GM18505 (cell line): ENCODE measurements around the gene TRAF3IP1.

ENCODE experiments used
- ATAC-seq: cut with Tn5 transposase; IDR thresholded peaks from one replicate; pipeline ENCODE4 v1.9.1; 2021; ENCODE audit not compliant: unreplicated experiment
- POLR2A ChIP-seq: IDR thresholded peaks from 4 replicates; pipeline ENCODE4 v1.6.1; 2011; ENCODE audit warnings: borderline replicate concordance; ENCODE audit not compliant: insufficient read depth, insufficient read length; ENCODE audit errors: extremely low read depth

The TRAF3IP1 gene

DNA sequence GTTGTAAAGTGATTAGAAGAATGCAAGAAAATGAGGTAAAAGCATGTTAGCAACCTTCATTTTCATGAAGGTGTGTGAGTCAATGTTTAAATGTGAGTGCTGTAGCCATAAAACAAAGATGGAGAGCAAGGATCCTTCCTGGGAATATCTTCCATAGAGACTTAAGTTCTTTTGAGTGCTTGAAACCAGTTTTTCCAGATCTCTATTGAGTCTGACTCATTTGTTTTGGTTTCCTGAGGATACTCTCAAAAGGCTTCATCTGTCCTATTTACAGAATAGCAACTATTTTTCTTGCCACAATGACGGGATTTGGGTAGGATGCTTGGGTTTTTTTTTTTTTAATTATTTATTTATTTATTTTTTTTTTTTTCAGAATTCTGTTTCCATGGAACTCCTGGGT, 60.5 kb downstream of the TRAF3IP1 start:
- no peak for TF ChIP-seq POLR2A
- no peak for ATAC-seq

GRCh38 chr2:238381341-238382115, 61.2 kb downstream of the TRAF3IP1 start:
- no peak for TF ChIP-seq POLR2A
- no peak for ATAC-seq

DNA sequence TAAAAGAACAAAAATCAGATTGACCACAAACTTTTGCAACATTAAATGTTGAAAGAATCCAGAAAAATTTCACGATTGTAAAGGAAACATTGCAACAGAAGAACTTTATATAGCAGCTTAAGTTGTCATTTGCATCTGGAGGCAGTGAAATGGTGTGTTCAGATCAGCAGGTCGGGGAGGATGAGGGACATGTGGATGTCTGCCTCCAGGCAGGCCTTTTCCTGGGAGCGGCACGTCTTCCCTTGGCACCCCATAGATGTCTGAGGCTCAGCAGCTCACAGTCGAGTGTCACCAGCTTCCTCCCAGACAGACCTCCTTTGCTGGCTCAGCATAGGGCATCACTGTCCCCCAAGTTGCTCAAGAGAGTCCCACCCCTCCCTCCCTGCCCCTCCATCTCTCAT, 62.1 kb downstream of the TRAF3IP1 start:
- TF ChIP-seq POLR2A: no peak
- ATAC-seq: no peak

DNA sequence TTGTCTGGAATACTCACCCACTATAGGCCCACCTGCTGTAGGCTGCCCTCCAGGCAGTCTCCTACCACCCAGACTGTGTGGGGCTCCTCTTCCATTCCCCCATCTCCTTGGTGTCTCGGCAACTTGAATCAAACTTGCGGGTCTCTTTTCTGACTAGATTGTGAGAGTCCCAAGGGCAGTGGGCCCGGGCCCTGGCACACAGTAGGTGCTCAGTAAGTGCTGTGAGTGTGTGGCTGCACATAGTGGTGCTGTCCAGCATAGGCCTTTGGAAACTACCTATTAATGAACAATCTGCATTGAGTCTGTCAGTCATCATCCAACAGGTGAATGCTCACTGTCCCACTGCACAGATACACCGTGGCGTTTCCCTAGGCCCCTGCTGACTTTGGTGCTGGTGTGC, 62.8 kb downstream of the TRAF3IP1 start:
- TF ChIP-seq POLR2A: no peak
- ATAC-seq: no peak

DNA sequence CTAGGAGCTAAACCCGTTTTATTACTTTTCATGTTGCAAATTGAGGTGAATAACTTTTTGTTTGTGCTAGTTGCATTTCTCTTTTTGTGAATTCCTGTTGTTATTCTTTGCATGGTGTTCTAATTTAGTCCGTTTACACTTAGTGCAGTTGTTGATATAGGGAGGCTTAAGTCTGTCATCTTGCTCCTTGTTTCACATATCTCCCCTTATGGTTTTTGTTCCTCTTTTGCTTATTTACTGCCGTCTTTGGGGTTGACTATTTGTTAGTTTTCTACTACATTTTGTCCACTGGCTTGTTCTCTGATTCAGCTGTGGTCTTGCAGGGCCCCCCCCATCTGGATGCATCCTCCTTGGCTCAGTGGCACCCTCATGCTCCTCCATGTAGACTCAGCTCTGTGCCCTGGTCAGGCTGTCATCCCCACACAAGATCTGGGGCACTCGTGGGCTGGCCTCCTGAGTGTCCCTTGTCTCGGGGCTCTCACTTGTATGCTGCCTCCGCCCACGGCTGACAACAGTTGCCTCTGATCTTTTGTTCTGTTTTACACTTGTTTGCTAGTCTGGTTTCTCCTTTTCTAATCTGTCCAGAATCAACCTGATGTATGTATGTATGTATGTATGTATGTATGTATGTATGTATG, 63.5 kb downstream of the TRAF3IP1 start:
- ATAC-seq: no peak

GRCh38 chr2:238387332-238387731, 67.0 kb downstream of the TRAF3IP1 start:
- TF ChIP-seq POLR2A: no peak
- ATAC-seq: no peak

More for the DNA sequence above, 63.5 kb downstream of the TRAF3IP1 start:
- TF ChIP-seq POLR2A: no peak

DNA sequence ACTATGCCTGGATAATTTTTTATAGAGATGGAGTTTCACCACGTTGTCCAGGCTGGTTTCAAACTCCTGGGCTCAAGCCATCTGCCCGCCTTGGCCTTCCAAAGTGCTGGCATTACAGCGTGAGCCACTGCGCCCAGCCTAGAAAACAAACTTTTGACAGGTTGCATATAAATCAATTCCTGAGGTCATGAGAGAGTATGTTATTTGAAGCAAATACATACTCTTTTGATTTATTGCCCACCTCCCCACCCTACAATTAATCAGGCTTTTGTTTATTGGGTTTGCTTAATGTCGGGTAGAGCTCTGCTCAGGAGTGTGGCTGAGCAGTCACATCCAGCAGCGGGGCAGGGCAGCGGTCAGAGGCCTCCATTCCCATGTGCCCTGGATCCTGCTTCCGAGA, 68.5 kb downstream of the TRAF3IP1 start:
- no peak for TF ChIP-seq POLR2A
- ATAC-seq: no peak

DNA sequence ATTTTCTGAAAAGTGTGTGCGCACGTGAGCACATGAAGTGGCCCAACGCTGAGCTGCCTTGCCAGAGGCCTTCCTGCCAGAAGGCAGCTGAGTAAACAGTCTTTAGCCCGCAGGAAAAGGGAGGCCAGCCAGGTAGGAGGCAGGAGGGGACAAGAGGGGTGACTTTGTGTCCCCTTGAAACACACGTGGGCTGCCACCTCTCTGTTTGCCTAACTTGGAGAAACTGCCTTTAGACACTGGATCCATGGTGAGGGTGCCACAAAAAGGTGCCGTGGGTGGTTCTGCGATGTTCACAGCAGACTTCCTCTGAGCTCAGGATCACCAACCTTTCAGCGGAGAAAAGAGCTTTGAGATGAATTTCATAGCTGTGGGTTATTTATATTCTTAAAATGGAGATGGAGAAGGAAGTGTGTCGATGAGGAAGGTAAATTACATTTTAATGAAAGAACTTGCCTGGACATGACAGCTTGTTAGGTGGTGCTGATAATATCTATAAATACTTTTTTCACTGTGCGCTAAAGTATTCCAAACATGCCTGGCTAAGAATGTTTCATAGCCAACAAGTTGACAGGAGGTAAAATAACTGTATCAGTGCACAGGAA, 69.8 kb downstream of the TRAF3IP1 start:
- ATAC-seq: no peak
- no peak for TF ChIP-seq POLR2A

GRCh38 chr2:238391042-238391689, 70.8 kb downstream of the TRAF3IP1 start:
- no peak for ATAC-seq
- TF ChIP-seq POLR2A: no peak

DNA sequence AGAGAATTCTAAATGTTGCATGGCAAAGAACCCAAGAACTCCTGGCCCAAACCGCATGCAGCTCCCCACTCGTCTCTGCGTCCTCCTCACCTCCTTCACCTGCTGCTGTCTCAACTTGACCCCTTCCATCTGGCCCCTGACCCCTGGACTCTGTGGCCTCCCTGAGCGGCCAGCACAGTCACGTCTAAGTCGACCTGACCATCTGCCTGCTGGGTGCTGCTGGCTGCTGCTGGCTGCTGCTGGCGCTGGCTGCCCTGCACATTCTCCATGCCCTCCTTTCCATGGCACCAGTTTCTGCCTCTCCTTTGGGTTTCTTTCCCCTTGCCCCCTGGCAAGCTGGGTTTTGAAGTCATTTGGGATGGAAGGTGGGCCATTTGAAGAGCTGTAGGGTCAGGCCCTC, 76.3 kb downstream of the TRAF3IP1 start:
- no peak for TF ChIP-seq POLR2A
- ATAC-seq: no peak

GRCh38 chr2:238397356-238397755, 77.0 kb downstream of the TRAF3IP1 start:
- TF ChIP-seq POLR2A: no peak
- ATAC-seq: no peak

DNA sequence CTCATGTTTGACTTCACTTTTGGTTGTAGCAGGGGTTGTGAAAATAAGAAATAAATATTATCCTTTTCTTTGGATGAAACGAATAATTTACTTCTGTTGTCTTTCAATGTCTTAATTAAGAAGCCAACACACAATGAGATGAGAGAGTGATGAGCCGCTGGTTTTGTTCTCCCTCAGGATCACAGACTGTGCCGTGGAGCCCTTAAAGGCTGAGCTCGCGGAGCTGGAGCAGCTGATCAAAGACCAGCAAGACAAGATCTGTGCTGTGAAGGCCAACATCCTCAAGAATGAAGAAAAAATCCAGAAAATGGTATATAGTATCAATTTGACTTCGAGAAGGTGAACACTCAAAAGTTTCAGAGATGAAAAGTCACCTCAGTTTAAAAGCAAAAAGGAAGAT, 78.3 kb downstream of the TRAF3IP1 start:
- TF ChIP-seq POLR2A: no peak
- ATAC-seq: no peak

DNA sequence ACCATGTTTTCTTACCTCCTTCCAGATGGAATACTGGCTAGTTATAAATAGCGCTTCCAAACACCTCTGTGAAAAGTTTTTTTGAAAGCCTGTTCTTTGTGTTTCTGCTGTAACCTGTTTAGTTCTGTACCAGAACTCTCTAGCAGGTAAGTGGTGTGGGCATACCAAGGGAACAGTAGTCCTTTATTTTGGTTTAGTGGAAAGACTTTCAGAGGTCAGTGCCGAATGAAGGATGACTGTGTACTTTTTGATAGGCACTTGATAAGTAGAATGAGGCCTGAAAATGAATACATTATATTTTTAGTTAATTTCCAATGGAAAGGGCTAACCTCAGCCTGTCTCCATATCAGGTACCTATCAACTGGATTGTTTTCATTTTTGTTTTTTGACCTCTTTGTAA, 78.8 kb downstream of the TRAF3IP1 start:
- ATAC-seq: no peak
- no peak for TF ChIP-seq POLR2A
